ENCODE results near the gene RPL22L1.
"Not testable (repeated sequence)": the region's sequence is repeated elsewhere in the genome, so short reads cannot be mapped to it uniquely, and the experiment has no call there.

The RPL22L1 gene

GRCh38 chr3:170826047-170826446 is 43.9 kb downstream of the RPL22L1 start:
- DNase-seq = no peak

DNA sequence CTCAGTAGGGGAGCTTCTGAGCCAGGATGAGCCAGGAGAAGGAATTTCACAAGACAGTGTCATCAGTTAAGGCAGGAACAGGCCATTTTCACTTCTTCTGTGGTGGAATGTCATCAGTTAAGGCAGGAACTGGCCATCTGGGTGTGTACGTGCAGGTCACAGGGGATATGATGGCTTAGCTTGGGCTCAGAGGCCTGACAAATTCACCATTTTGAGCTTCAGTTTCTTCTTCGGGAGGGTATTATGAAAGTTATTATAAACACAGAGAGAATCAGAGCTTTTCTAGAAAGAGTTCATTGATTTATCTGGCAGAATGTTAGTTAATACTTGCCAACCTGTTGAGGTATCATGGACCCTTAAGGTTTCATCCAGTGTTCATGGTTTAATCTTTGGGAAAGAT is 46.4 kb downstream of the RPL22L1 start:
- DNase-seq = not testable (repeated sequence)

DNA sequence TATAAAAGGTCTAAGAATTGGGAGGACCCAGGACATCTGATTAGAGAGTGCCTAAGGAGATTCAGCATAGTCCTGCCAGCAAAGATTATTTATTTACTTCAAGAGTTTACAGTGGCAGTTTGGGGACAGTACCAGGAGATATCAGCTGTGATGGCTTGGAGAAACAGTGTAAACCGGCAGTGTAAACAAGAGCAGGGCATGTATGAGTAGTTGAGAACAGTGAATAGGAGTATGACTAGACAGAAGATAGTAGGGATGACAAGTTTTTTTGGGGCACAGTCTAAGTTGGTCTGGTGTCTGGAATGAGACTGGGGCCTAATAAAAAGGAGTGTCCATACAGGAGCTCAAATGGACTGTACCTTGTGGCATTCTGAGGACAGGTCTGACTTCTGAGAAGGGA is 51.7 kb downstream of the RPL22L1 start:
- DNase-seq = not testable (repeated sequence)

DNA sequence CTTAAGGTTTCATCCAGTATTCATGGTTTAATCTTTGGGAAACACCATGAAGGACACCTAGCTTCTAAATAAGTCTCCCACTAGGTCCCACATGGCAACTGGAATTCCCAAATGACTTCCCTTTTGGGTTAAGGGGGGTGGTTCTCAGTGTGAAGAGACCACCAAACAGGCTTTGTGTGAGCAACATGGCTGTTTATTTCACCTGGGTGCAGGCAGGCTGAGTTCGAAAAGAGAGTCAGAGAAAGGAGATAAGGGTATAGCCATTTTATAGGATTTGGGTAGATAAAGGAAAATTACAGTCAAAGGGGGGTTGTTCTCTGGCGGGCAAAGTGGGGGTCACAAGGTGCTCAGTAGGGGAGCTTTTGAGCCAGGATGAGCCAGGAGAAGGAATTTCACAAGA is 52.5 kb downstream of the RPL22L1 start:
- DNase-seq = not testable (repeated sequence)

DNA sequence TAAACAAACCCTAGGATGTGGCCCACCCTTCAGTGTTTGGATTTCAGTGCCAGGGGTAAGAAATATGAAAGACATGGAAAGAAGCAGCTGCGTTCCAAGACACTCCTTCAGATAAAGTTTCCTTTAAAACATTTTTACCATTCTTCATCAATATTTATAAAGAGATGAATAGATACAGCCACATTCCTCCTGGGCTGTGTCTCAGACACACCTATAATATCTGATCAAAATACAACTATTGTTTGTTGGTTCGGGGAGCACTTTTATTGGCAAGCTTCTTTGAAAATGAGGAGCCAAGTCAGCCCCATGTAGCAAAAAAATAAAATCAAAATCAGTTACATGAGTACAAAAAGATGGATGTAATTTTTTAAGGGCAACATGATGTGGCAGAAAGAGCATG is 53.2 kb downstream of the RPL22L1 start:
- DNase-seq = no peak

- DNase-seq = no peak
These were observed 53.7 kb downstream of the RPL22L1 start for GRCh38 chr3:170816341-170816740.

- DNase-seq = no peak
These were observed 54.1 kb downstream of the RPL22L1 start for GRCh38 chr3:170815936-170816335.

DNA sequence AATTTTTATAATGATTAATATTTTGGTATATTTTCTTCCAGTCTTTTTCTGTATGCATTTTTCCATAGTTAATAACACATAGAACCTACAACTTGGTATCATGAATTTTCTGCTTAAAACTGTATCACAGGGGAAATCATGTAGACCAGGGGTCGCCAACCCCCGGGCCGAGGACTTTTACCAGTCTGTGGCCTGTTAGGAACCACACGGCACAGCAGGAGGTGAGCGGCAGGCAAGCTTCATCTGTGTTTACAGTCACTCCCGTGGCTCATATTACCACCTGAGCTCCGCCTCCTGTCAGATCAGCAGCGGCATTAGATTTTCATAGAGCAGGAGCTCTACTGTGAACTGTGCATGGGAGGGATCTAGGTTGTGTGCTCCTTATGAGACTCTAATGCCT is 54.7 kb downstream of the RPL22L1 start:
- no peak for DNase-seq

All from fibroblast of skin of right quadriceps (primary cell).